ENCODE results near the gene C22orf23.

DNA sequence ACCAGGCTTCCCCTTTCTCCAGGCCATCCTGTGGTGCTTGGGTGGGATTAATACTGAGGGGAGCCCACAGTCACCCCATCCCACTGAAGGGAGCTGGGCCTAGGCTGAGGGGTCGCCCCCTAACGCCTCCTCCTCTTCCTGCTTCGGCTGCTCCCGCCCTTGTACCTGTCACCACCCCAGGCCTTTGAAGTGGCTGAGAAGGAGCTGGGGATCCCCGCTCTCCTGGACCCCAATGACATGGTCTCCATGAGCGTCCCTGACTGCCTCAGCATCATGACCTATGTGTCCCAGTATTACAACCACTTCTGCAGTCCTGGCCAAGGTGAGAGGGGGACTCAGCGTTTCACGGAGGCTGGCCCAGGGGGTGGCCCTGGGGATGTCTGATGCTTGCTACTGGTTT is 41.2 kb downstream of the C22orf23 start:
- TF ChIP-seq ZNF274 (IDR thresholded peaks at IDR 0.05; ENCODE audit: low read depth, low read length) (no peak), YY1 (IDR thresholded peaks at IDR 0.05; ENCODE audit: insufficient read depth, insufficient read length) (no peak)
